IPS-20b (cell line): ENCODE results near the gene BEAN1.

Experiments used
- H3K27ac ChIP-seq: one replicate; pipeline ENCODE4 v1.5.1; 2013; ENCODE audit warnings: low read length
- H3K27me3 ChIP-seq: 2 replicates; pipeline ENCODE4 v1.6.1; 2013; ENCODE audit warnings: mild to moderate bottlenecking, low read length, inconsistent platforms; ENCODE audit not compliant: insufficient read depth
- H3K36me3 ChIP-seq: 2 replicates; pipeline ENCODE4 v1.6.1; 2013; ENCODE audit warnings: low read depth, mild to moderate bottlenecking, inconsistent platforms, low read length, moderate library complexity; ENCODE audit not compliant: insufficient read depth
- H3K4me1 ChIP-seq: 2 replicates; pipeline ENCODE4 v1.6.1; 2013; ENCODE audit warnings: mild to moderate bottlenecking, control low read depth, inconsistent platforms, low read length, moderate library complexity; ENCODE audit not compliant: insufficient read depth
- H3K4me3 ChIP-seq: 2 replicates; pipeline ENCODE4 v1.5.1; 2013; ENCODE audit warnings: mild to moderate bottlenecking, low read length, inconsistent platforms
- H3K9ac ChIP-seq: 2 replicates; pipeline ENCODE4 v1.6.1; 2013; ENCODE audit warnings: low read depth, mild to moderate bottlenecking, inconsistent platforms, low read length, moderate library complexity
- H3K9me3 ChIP-seq: 2 replicates; pipeline ENCODE4 v1.6.1; 2013; ENCODE audit warnings: mild to moderate bottlenecking, low read depth, low read length, inconsistent platforms; ENCODE audit not compliant: insufficient read depth

The BEAN1 gene

GRCh38 chr16:66412182-66412581 lies 14.9 kb upstream of the BEAN1 start:
- peaks cover 5% of the 10 kb centered on the region for H3K4me1 ChIP-seq
- no peaks in the 10 kb centered on the region; the same call in 1 of the 2 replicates for H3K9me3 ChIP-seq
- no peak overlapping the region for H3K27ac ChIP-seq
- H3K27me3 ChIP-seq, result no peaks in the 10 kb centered on the region
- no peaks in the 10 kb centered on the region for H3K36me3 ChIP-seq
- no peak overlapping the region for H3K4me3 ChIP-seq
- no peak overlapping the region for H3K9ac ChIP-seq

GRCh38 chr16:66414891-66415290 lies 12.2 kb upstream of the BEAN1 start:
- Histone ChIP-seq H3K27ac (no peak overlapping the region), H3K4me3 (no peak overlapping the region), H3K27me3 (no peaks in the 10 kb centered on the region; the same call in 1 of the 2 replicates), H3K9ac (no peak overlapping the region), H3K9me3 (no peaks in the 10 kb centered on the region; the same call in 1 of the 2 replicates), H3K36me3 (no peaks in the 10 kb centered on the region), H3K4me1 (no peaks in the 10 kb centered on the region)

- H3K27ac ChIP-seq, result no peak overlapping the region
- H3K9ac ChIP-seq, result no peak overlapping the region
- H3K9me3 ChIP-seq, result no peaks in the 10 kb centered on the region; the same call in 1 of the 2 replicates
- H3K27me3 ChIP-seq, result peaks cover 4% of the 10 kb centered on the region
- H3K4me1 ChIP-seq, result no peaks in the 10 kb centered on the region
- H3K36me3 ChIP-seq, result no peaks in the 10 kb centered on the region
- no peak overlapping the region for H3K4me3 ChIP-seq
Measured at GRCh38 chr16:66416136-66416535, 11.0 kb upstream of the BEAN1 start.

- H3K27ac ChIP-seq, result no peak overlapping the region
- no peak overlapping the region for H3K4me3 ChIP-seq
- peaks cover 7% of the 10 kb centered on the region for H3K27me3 ChIP-seq
Measured at GRCh38 chr16:66416939-66417700, 10.0 kb upstream of the BEAN1 start.

GRCh38 chr16:66418165-66418962 lies 8.7 kb upstream of the BEAN1 start:
- Histone ChIP-seq H3K36me3 (no peaks in the 10 kb centered on the region), H3K9ac (no peak overlapping the region), H3K27ac (no peak overlapping the region), H3K4me1 (no peaks in the 10 kb centered on the region), H3K4me3 (no peak overlapping the region), H3K9me3 (no peaks in the 10 kb centered on the region; the same call in 1 of the 2 replicates), H3K27me3 (peaks cover 20% of the 10 kb centered on the region)

More at GRCh38 chr16:66416939-66417700, 10.0 kb upstream of the BEAN1 start:
- H3K36me3 ChIP-seq, result no peaks in the 10 kb centered on the region
- H3K4me1 ChIP-seq, result no peaks in the 10 kb centered on the region
- no peak overlapping the region for H3K9ac ChIP-seq
- H3K9me3 ChIP-seq, result no peaks in the 10 kb centered on the region; the same call in 1 of the 2 replicates

DNA sequence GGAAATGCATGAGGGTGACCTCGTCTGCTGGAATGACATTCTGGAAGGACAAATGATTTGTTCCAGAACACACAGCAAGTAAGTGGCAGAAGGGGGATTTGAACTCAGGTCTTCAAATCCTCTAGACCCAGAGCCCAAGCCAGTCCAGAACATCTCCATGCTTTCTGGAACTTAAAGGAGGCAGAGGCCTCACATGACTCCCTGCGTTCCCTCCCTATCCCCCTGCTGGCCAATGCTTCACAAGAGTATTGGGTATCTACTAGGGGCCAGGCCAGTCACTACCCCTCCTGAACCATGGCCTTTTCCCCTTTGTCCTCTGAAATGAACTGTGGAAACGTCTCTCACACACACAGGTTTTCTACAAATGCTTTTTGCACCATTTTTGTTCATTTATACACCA lies 7.6 kb upstream of the BEAN1 start:
- Histone ChIP-seq H3K27ac (no peak overlapping the region), H3K4me3 (no peak overlapping the region), H3K36me3 (no peaks in the 10 kb centered on the region), H3K9ac (no peak overlapping the region), H3K9me3 (no peaks in the 10 kb centered on the region; the same call in 1 of the 2 replicates), H3K27me3 (peaks cover 31% of the 10 kb centered on the region), H3K4me1 (no peaks in the 10 kb centered on the region)

DNA sequence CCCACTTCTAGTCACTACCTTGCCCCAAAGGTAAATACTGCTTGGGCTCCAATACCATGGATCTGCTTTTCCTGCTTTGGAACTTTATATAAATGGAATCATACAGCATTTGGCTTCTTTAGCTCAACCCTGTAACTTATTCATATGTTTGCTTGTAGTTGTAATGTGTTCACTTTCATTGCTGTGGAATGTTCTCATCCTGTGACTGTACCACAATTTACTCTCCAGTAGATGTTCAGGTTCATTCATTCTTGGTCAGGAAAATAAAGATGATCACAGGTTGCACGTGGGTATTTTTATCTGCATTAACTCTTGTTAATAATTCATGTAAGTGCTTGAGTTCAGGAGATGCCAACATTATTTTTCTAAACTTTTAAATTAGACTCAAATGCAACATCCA lies 6.7 kb upstream of the BEAN1 start:
- Histone ChIP-seq H3K27ac (no peak overlapping the region), H3K4me3 (no peak overlapping the region), H3K9me3 (no peaks in the 10 kb centered on the region; the same call in 1 of the 2 replicates), H3K4me1 (no peaks in the 10 kb centered on the region), H3K36me3 (no peaks in the 10 kb centered on the region), H3K9ac (no peak overlapping the region), H3K27me3 (peaks cover 40% of the 10 kb centered on the region)

DNA sequence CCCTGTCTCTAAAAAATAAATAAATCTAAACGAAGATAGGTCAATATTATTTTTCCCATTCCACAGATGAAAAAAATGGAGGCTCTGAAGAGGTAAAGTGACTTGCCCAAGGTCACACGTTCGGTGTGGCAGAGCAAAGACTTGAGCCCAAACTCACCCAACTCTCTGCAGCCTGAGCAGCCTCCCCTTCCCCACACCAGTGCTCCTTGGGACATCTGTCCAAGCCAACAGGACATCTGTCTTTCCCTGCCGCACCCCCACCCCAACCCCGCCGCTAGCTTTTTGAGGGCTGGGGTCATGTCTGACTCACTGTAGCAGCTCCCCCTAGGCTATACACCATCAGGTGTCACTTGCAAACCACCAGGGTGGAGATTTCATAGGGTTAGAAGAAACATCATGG lies 5.2 kb upstream of the BEAN1 start:
- no peaks in the 10 kb centered on the region for H3K4me1 ChIP-seq
- no peaks in the 10 kb centered on the region for H3K36me3 ChIP-seq
- H3K9ac ChIP-seq, result no peak overlapping the region
- no peak overlapping the region for H3K27ac ChIP-seq
- no peaks in the 10 kb centered on the region; the same call in 1 of the 2 replicates for H3K9me3 ChIP-seq
- H3K4me3 ChIP-seq, result no peak overlapping the region
- H3K27me3 ChIP-seq, result peaks cover 54% of the 10 kb centered on the region

- Histone ChIP-seq H3K4me3 (no peak overlapping the region), H3K9me3 (no peaks in the 10 kb centered on the region; the same call in 1 of the 2 replicates), H3K9ac (no peak overlapping the region), H3K27ac (no peak overlapping the region), H3K36me3 (no peaks in the 10 kb centered on the region), H3K27me3 (peaks cover 55% of the 10 kb centered on the region), H3K4me1 (no peaks in the 10 kb centered on the region)
Measured at GRCh38 chr16:66422366-66422765, 4.7 kb upstream of the BEAN1 start.

DNA sequence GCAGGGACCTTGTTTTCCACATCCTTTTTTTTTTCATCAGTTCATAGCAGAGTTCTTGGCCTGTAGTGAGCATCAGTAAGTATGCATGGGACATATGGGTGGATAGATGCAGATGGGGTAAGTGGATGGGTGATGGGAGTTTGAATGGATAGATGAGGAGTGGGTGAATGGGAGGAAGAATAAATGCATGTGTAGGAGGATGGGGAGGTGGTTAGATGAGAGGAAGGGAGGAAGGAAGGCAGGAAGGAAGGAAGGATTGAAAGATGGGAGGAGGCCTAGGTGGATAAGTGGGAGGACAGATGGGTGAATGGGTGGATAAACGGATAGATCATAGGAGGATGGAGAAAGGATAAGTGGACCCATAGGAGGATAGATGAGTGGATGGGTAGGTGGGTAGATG lies 3.9 kb upstream of the BEAN1 start:
- no peak overlapping the region for H3K9ac ChIP-seq
- H3K27me3 ChIP-seq, result peaks cover 63% of the 10 kb centered on the region
- H3K9me3 ChIP-seq, result no peaks in the 10 kb centered on the region
- H3K27ac ChIP-seq, result no peak overlapping the region
- H3K4me1 ChIP-seq, result no peaks in the 10 kb centered on the region
- no peaks in the 10 kb centered on the region for H3K36me3 ChIP-seq
- H3K4me3 ChIP-seq, result no peak overlapping the region

DNA sequence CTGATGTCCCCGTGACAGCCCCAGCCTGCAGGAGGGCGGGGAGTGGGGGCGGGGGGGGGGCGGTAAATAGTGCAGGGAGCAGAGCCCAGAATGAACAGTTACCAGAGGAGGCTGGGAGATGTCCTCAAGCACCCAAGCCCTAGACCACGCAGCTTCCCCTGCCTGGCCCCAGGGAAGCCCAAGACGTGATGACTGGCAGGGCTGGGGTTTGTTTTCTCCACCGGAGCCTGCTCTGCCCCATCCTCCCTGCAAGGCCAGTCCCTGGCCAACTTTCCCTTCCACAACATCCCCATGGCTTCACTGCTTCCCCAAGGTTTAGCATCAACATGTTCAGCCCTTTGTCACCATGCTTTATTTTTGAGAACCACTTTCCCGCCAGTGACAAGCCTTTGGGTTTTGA lies 1.4 kb upstream of the BEAN1 start:
- no peaks in the 10 kb centered on the region for H3K36me3 ChIP-seq
- H3K27ac ChIP-seq, result no peak overlapping the region
- H3K9ac ChIP-seq, result no peak overlapping the region
- no peak overlapping the region for H3K4me3 ChIP-seq
- peaks cover 84% of the 10 kb centered on the region for H3K27me3 ChIP-seq
- no peaks in the 10 kb centered on the region for H3K9me3 ChIP-seq
- peaks cover 4% of the 10 kb centered on the region; the same call in 1 of the 2 replicates for H3K4me1 ChIP-seq
